WERI-Rb-1 (cell line): Measurements from ENCODE around the gene UBE2J2.

Experiments
- DNase-seq: peaks from one replicate; pipeline ENCODE4 v3.0.0-alpha.2; 2020
- H3K27ac ChIP-seq: fragments of 250-450 bp; sonication (Bioruptor Pico); 2 replicates; pipeline ENCODE4 v1.5.1; 2020; ENCODE audit warnings: mild to moderate bottlenecking, moderate library complexity
- H3K27me3 ChIP-seq: fragments of 250-450 bp; sonication (Bioruptor Pico); 2 replicates; pipeline ENCODE4 v1.5.1; 2021; ENCODE audit warnings: mild to moderate bottlenecking, low read depth, moderate library complexity; ENCODE audit not compliant: insufficient read depth, severe bottlenecking
- H3K36me3 ChIP-seq: fragments of 250-450 bp; sonication (Bioruptor Pico); 2 replicates; pipeline ENCODE4 v1.5.1; 2020; ENCODE audit warnings: mild to moderate bottlenecking, moderate library complexity
- H3K4me3 ChIP-seq: 2 replicates; pipeline ENCODE4 v1.5.1; 2011; ENCODE audit warnings: low read depth, mild to moderate bottlenecking, control low read depth, low read length
- H3K9me3 ChIP-seq: fragments of 250-450 bp; sonication (Bioruptor Pico); 2 replicates; pipeline ENCODE4 v1.5.1; 2021; ENCODE audit warnings: mild to moderate bottlenecking, moderate library complexity; ENCODE audit not compliant: severe bottlenecking
- CTCF ChIP-seq: IDR thresholded peaks from 2 replicates; pipeline ENCODE4 v1.5.1; 2011; ENCODE audit warnings: low read depth, mild to moderate bottlenecking, control low read depth, inconsistent platforms, low read length

Gene UBE2J2

GRCh38 chr1:1228596-1229321, 44.9 kb downstream of the UBE2J2 start:
- Histone ChIP-seq H3K36me3 (peaks cover 38% of the 10 kb centered on the region), H3K9me3 (no peaks in the 10 kb centered on the region), H3K27ac (no peak overlapping the region), H3K4me3 (no peak overlapping the region), H3K27me3 (no peaks in the 10 kb centered on the region)
- TF ChIP-seq CTCF: no peak
- DNase-seq: no peak

- DNase-seq: no peak
- no peak for TF ChIP-seq CTCF
- Histone ChIP-seq H3K9me3 (no peaks in the 10 kb centered on the region), H3K4me3 (no peak overlapping the region), H3K27me3 (no peaks in the 10 kb centered on the region), H3K36me3 (peaks cover 33% of the 10 kb centered on the region), H3K27ac (no peak overlapping the region)
Observed at GRCh38 chr1:1228187-1228586, 45.5 kb downstream of the UBE2J2 start.

- DNase-seq: no peak
- H3K27me3 ChIP-seq: no peaks in the 10 kb centered on the region
- no peak overlapping the region for H3K27ac ChIP-seq
- no peak for TF ChIP-seq CTCF
- H3K9me3 ChIP-seq: no peaks in the 10 kb centered on the region
- H3K36me3 ChIP-seq: peaks cover 41% of the 10 kb centered on the region
- H3K4me3 ChIP-seq: no peak overlapping the region
Observed at GRCh38 chr1:1227386-1227785, 46.3 kb downstream of the UBE2J2 start.

GRCh38 chr1:1226566-1227362, 46.9 kb downstream of the UBE2J2 start:
- Histone ChIP-seq H3K4me3 (no peak overlapping the region), H3K27me3 (no peaks in the 10 kb centered on the region), H3K9me3 (no peaks in the 10 kb centered on the region), H3K36me3 (peaks cover 45% of the 10 kb centered on the region), H3K27ac (no peak overlapping the region)
- DNase-seq: no peak
- TF ChIP-seq CTCF: no peak

- TF ChIP-seq CTCF: no peak
- no peak overlapping the region for H3K4me3 ChIP-seq
- no peaks in the 10 kb centered on the region for H3K27me3 ChIP-seq
- no peak for DNase-seq
- H3K27ac ChIP-seq: no peak overlapping the region
- peaks cover 50% of the 10 kb centered on the region for H3K36me3 ChIP-seq
- H3K9me3 ChIP-seq: no peaks in the 10 kb centered on the region
Observed at GRCh38 chr1:1225913-1226312, 47.7 kb downstream of the UBE2J2 start.
